Stimulated activated CD4-positive, alpha-beta T cell treated with anti-CD3 and anti-CD28 coated beads, Interleukin-4, amount 100 ng/mL, for 4 hours (primary cell): ENCODE results near the gene PAH.

Experiments
- DNase-seq, 2 experiments: peaks; one replicate each; pipeline ENCODE4 v3.0.0-alpha.2; 2020

Gene PAH

DNA sequence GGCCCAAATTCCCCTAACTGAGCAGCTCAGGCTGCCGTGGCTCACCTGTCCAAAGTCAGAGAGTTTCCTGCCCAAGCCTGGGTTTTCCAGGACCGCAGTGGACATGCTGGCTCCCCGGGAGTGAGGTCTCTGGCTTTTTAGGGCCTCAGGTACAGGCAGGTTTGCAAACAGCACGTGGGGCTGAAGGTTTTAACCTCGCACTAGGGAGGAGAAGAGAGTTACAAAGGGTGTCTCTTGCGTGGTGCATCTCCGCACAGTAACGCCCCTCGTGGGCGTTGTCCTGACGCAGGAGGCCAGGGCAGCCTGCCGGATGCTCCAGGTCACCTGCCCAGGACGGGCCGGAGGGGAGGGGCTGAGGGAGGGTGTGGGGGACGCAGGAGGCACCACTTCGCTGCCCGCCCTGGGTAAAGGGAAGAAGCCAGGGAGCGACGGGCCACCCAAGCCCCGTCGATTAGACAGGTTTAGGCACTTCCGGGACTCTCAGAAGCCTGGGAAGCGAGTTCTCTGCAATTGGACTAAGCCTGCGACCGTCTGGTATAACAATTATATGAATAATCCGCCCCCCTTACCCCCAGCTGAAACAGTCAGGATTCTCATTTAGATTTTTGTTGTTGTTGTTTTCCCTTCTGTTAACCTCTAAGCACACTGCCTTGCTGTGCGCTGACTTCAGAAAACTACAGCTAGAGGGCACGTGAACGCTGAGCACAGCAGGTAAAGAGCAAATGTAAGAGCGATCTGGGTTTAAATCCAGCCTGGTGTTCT lies at the start of gene PAH:
TSS of gene PAH (minus strand) at position 219 of the 762 bp plus-strand sequence. CDS start at position 105, 114 bp downstream.
- peak in 1 of 2 experiments; percentile 5 for DNase-seq

DNA sequence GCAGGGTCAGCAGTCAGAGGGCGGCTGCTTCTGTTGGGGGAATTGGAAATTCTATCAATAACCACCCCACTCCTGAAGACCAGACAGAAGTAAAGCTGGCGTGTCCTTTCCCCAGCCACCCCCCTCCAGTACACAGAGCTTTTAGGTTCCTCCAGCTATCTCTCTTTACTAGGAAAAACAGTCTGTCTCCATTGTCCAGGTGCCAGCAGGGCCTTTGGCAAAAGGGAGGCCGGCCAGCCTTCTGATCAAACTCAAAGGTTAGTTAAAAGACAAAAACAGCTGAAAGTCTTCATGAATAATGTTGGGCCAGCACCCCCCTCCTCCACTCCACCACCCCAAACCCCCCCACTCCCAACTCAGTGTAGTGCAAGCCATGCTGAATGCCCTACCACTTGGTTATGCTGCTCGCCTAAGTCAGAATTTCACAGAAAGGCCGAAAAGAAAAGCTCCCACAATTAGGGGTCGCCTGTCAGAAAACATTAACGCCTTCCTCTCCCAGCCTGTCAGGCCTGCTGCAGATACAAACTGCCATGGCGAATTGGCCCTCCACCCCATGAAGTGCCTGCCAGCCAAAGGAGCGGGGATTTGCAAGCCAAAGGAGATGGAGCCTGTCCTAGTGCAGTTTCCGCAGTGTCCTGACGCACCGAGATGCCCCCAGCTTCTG lies 49.3 kb upstream of the PAH start:
- no peak for DNase-seq

GRCh38 chr12:102965281-102966155 lies 48.5 kb upstream of the PAH start:
- no peak for DNase-seq

GRCh38 chr12:102964872-102965271 lies 47.8 kb upstream of the PAH start:
- no peak for DNase-seq

- no peak for DNase-seq
Measured at GRCh38 chr12:102963796-102964195, 46.8 kb upstream of the PAH start.

DNA sequence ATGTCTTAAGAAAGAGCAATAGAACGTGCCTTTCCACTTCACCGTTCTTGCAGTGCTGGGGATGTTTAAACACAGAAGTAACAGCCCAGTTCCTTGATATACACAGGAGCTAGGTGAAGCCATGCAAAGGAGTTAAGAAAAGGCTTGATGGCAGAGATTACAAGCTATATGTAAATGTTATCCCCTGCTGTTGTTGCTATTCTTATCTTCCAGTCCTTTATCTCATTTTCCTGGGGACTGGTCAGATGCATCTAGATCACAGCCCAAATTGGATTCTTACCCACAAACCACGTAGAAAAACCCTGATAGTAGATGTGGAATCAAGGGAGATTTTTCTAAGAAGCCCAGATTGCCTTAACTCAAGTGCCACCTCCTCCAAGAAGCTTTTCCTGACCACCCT lies 45.9 kb upstream of the PAH start:
- DNase-seq, result no peak

- no peak for DNase-seq
Measured at GRCh38 chr12:102962532-102962931, 45.5 kb upstream of the PAH start.

DNA sequence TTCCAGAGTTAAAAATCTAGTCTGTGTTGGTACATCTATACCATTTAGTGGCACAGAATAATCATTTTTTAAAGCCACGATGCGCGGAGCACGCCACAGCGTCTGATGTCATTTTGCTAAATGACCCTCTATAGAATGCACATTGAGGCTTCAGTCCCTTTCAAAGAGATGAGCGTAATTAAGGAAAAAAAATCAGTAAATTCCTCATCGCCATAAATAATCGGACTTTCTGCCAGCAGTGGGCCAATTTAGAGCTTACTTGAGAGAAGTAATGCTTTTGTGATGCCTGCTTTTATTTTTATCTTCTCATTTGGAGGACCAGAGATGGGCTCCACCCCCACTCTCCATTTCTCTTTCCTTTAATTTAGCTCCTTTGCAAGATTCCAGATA lies 44.4 kb upstream of the PAH start:
- no peak for DNase-seq

DNA sequence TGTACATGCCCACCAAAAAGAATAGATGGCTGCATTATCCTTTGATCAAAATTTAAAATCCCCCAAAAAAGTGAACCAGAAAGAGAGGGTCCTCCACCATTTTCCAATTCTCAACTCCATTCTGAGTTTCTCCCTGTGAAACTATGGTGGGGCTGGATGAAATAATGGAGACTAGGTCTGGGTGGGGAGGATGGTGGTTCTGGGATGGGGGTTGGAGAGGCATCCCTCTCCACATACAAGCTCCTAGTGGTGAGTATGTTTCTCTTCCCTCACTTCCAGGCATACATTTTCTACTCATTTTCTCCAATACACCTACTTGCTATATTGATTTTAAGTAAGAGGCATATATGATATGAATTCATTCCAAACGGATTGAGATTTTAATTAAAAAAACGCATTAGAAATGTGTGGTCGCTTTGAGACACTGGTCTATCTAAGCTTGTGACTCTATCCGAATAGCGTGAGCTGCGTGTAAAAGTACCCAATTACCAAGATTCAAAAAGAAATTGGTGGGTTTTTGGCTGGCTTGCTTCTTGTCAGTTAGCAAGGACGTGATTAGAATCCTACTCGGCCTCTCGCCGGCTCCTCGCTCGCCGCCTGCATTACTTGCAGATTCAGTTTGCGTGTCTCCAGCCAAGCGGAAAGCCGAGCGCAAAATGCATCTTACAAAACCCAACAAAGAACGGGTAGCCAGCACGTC lies 43.9 kb upstream of the PAH start:
- DNase-seq, result no peak

DNA sequence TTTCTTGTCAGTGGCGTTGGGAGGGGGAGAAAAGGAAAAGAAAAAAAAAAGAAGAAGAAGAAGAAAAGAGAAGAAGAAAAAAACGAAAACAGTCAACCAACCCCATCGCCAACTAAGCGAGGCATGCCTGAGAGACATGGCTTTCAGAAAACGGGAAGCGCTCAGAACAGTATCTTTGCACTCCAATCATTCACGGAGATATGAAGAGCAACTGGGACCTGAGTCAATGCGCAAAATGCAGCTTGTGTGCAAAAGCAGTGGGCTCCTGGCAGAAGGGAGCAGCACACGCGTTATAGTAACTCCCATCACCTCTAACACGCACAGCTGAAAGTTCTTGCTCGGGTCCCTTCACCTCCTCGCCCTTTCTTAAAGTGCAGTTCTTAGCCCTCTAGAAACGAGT lies 42.3 kb upstream of the PAH start:
- no peak for DNase-seq

GRCh38 chr12:102958830-102959176 lies 41.8 kb upstream of the PAH start:
- DNase-seq, result no peak

DNA sequence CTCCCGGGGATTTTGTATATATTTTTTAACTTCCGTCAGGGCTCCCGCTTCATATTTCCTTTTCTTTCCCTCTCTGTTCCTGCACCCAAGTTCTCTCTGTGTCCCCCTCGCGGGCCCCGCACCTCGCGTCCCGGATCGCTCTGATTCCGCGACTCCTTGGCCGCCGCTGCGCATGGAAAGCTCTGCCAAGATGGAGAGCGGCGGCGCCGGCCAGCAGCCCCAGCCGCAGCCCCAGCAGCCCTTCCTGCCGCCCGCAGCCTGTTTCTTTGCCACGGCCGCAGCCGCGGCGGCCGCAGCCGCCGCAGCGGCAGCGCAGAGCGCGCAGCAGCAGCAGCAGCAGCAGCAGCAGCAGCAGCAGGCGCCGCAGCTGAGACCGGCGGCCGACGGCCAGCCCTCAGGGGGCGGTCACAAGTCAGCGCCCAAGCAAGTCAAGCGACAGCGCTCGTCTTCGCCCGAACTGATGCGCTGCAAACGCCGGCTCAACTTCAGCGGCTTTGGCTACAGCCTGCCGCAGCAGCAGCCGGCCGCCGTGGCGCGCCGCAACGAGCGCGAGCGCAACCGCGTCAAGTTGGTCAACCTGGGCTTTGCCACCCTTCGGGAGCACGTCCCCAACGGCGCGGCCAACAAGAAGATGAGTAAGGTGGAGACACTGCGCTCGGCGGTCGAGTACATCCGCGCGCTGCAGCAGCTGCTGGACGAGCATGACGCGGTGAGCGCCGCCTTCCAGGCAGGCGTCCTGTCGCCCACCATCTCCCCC lies 41.2 kb upstream of the PAH start:
- DNase-seq, result no peak

GRCh38 chr12:102957339-102958050 lies 40.5 kb upstream of the PAH start, which contains the start of gene ASCL1:
Gene ASCL1 (plus strand): TSS chr12:102957674. CDS start chr12:102958245, 571 bp downstream.
- no peak for DNase-seq

- no peak for DNase-seq
Measured at GRCh38 chr12:102956738-102957327, 39.8 kb upstream of the PAH start.

- no peak for DNase-seq
Measured at GRCh38 chr12:102955926-102956737, 39.1 kb upstream of the PAH start.

GRCh38 chr12:102954134-102954533 lies 37.1 kb upstream of the PAH start:
- DNase-seq, result no peak

GRCh38 chr12:102953221-102953620 lies 36.2 kb upstream of the PAH start:
- no peak for DNase-seq

- no peak for DNase-seq
Measured at GRCh38 chr12:102951841-102952240, 34.8 kb upstream of the PAH start.

GRCh38 chr12:102950950-102951619 lies 34.0 kb upstream of the PAH start:
- no peak for DNase-seq
